ENCODE data around the gene FUT3.

FUT3 gene

DNA sequence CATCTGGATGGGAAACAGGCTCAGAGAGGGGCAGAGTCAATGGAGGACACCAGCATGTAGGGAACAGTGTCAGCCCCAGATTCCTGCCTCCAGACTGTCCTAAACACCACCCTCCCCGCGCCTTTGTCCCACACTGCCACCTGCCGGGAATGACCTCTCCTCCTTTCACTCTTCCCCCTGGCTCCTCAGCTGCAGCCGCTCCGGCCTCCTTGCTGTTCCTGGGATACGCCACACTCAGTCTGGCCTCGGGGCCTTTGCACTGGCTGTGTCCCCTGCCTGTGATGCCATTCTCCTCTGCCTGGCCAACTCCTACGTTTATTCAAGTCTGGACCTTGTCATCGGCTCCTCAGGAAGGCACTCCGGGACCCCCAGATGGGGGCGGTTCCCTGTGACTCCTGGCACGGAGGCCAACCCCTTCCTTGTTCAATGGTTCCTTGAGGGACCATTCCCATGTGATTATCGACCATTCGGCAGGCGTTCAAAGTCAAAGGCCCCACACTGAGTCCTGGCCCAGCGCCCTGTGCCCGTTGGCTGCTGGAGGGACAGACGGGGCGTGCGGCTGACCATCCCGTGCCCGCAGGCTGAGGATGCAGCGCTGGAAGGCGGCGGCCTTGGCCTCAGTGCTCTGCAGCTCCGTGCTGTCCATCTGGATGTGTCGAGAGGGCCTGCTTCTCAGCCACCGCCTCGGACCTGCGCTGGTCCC, 27.5 kb downstream of the FUT3 start:
- Histone ChIP-seq H3K36me3 (ENCODE audit: control insufficient read depth in 2 of 2, insufficient read depth in 2 of 2, low read length in 2 of 2) (no peaks in the 10 kb centered on the region), H3K27me3 (ENCODE audit: control insufficient read depth in 2 of 2, insufficient read depth in 2 of 2, low read length in 2 of 2) (no peaks in the 10 kb centered on the region), H3K9me3 (ENCODE audit: control insufficient read depth in 2 of 2, low read length in 2 of 2) (no peaks in the 10 kb centered on the region), H3K27ac (ENCODE audit: low read depth in 2 of 2, low read length in 2 of 2) (no peak overlapping the region), H3K4me3 (ENCODE audit: low read length in 2 of 2) (no peak overlapping the region), H3K4me1 (ENCODE audit: control insufficient read depth in 2 of 2, insufficient read depth in 2 of 2, low read length in 2 of 2) (peaks cover 10 to 14% of the 10 kb centered on the region in 2 donors), H3K9ac (ENCODE audit: low read depth in 1 of 2, low read length in 2 of 2) (no peak overlapping the region)

DNA sequence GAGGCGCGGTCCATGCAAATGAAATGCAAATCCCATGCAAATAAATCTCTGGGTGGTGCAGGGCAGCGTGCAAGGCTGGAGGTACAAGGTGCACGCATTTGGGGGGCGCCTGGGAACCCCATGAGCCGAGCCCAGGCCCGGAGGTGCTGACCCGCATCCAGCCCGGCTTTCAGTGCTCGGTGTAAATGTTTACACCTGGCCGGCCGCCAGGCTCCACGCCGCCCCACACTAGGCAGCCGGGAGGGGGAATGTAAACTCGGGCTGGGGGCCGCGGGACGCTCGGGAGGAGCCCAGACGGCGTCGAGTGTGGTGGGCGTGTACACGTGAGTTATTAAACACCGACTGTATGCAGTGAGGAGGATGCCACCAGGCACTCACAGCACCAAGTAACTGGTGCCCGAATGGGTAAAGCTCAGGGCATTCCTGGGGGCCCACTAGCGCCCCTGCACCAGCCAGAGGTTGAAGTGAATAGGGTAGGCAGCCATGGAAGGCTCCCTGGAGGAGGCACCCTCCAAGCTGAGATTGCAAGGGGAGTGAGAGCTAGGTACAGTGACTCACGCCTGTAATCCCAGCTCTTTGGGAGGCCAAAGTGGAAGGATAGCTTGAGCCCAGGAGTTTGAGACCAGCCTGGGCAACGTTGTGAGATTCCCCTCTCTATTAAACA, 28.9 kb downstream of the FUT3 start:
- Histone ChIP-seq H3K4me1 (ENCODE audit: control insufficient read depth in 2 of 2, insufficient read depth in 2 of 2, low read length in 2 of 2) (peaks cover 2 to 9% of the 10 kb centered on the region in 2 donors), H3K9ac (ENCODE audit: low read depth in 1 of 2, low read length in 2 of 2) (no peak overlapping the region), H3K27me3 (ENCODE audit: control insufficient read depth in 2 of 2, insufficient read depth in 2 of 2, low read length in 2 of 2) (no peaks in the 10 kb centered on the region), H3K4me3 (ENCODE audit: low read length in 2 of 2) (no peak overlapping the region), H3K27ac (ENCODE audit: low read depth in 2 of 2, low read length in 2 of 2) (no peak overlapping the region), H3K36me3 (ENCODE audit: control insufficient read depth in 2 of 2, insufficient read depth in 2 of 2, low read length in 2 of 2) (no peaks in the 10 kb centered on the region), H3K9me3 (ENCODE audit: control insufficient read depth in 2 of 2, low read length in 2 of 2) (no peaks in the 10 kb centered on the region)

DNA sequence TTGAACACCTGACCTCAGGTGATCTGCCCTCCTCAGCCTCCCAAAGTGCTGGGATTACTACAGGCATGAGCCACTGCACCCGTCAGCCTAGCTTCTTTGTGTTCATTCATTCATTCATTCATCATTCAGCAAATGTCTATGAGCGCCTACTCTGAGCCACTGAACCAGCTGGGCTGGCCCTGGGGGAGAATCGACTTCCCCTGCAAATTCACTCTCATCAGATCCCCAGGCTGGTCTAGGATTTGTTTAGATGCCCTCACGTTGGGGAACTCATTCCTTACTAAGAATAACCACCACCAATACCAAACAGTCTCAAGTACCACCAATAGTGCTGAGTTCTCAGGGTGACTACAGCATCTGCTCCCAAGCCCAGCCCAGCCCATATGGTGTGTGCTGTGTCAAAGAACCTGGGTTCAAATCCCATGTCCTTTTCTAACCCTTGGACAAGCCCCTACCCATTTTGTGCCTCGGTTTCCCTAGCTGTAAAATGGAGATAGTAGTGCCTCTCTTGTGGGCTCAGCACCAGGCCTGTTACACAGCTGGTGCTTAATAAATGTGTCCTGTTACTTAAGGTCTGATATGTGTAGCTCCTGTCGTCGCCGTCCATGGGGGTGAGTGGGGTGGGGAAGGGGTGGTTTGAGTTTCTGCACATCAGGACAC, 29.6 kb downstream of the FUT3 start:
- H3K9me3 ChIP-seq (ENCODE audit: control insufficient read depth in 2 of 2, low read length in 2 of 2) = no peaks in the 10 kb centered on the region
- H3K4me1 ChIP-seq (ENCODE audit: control insufficient read depth in 2 of 2, insufficient read depth in 2 of 2, low read length in 2 of 2) = peaks cover 0 to 3% of the 10 kb centered on the region in 2 donors
- no peak overlapping the region for H3K27ac ChIP-seq (ENCODE audit: low read depth in 2 of 2, low read length in 2 of 2)
- H3K9ac ChIP-seq (ENCODE audit: low read depth in 1 of 2, low read length in 2 of 2) = no peak overlapping the region
- no peaks in the 10 kb centered on the region for H3K36me3 ChIP-seq (ENCODE audit: control insufficient read depth in 2 of 2, insufficient read depth in 2 of 2, low read length in 2 of 2)
- no peak overlapping the region for H3K4me3 ChIP-seq (ENCODE audit: low read length in 2 of 2)
- H3K27me3 ChIP-seq (ENCODE audit: control insufficient read depth in 2 of 2, insufficient read depth in 2 of 2, low read length in 2 of 2) = no peaks in the 10 kb centered on the region

DNA sequence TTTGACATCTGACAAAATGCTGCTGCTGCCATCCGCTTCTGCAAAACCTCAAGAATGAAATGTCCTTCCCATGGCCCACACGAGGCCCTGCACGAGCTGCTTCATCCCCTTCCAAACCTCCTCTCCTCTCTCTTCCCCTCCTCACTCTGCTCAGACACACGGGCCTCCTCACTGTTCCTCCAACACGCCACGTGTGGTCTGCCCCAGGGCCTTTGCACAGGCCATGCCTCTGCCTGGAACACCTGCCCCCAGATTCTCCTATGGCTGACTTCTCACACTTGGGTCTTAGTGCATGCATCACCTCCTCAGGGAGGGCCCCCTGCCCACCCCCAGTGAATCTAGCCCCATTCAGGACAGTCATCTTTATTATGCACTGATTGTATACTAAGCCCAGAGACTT, 30.5 kb downstream of the FUT3 start:
- no peaks in the 10 kb centered on the region for H3K27me3 ChIP-seq (ENCODE audit: control insufficient read depth in 2 of 2, insufficient read depth in 2 of 2, low read length in 2 of 2)
- H3K27ac ChIP-seq (ENCODE audit: low read depth in 2 of 2, low read length in 2 of 2) = no peak overlapping the region
- H3K4me3 ChIP-seq (ENCODE audit: low read length in 2 of 2) = no peak overlapping the region
- no peak overlapping the region for H3K9ac ChIP-seq (ENCODE audit: low read depth in 1 of 2, low read length in 2 of 2)
- no peaks in the 10 kb centered on the region for H3K9me3 ChIP-seq (ENCODE audit: control insufficient read depth in 2 of 2, low read length in 2 of 2)
- no peaks in the 10 kb centered on the region for H3K36me3 ChIP-seq (ENCODE audit: control insufficient read depth in 2 of 2, insufficient read depth in 2 of 2, low read length in 2 of 2)
- no peaks in the 10 kb centered on the region for H3K4me1 ChIP-seq (ENCODE audit: control insufficient read depth in 2 of 2, insufficient read depth in 2 of 2, low read length in 2 of 2)

DNA sequence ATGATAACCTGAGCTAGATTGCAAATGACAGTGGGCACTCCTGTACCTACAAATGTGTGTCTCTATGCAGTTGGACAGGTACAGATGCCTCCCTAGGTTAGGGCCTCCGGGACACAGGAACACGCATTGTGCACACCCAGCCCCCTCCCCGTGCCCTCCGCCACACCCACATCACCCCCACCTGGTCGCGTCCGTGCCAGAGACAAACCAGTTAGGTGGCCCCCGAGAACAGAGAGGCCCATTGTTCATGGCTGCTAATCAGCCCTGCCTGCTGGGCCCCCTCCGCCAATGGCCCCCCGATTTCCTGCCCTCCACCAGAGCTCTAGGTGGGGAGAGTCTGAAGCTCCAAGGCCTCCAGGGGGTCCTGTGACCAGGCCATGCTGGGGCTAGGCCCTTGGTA, 32.7 kb downstream of the FUT3 start:
- Histone ChIP-seq H3K27me3 (ENCODE audit: control insufficient read depth in 2 of 2, insufficient read depth in 2 of 2, low read length in 2 of 2) (no peaks in the 10 kb centered on the region), H3K27ac (ENCODE audit: low read depth in 2 of 2, low read length in 2 of 2) (no peak overlapping the region), H3K4me1 (ENCODE audit: control insufficient read depth in 2 of 2, insufficient read depth in 2 of 2, low read length in 2 of 2) (peaks cover 6 to 7% of the 10 kb centered on the region in 2 donors), H3K9ac (ENCODE audit: low read depth in 1 of 2, low read length in 2 of 2) (no peak overlapping the region), H3K4me3 (ENCODE audit: low read length in 2 of 2) (no peak overlapping the region), H3K36me3 (ENCODE audit: control insufficient read depth in 2 of 2, insufficient read depth in 2 of 2, low read length in 2 of 2) (no peaks in the 10 kb centered on the region), H3K9me3 (ENCODE audit: control insufficient read depth in 2 of 2, low read length in 2 of 2) (no peaks in the 10 kb centered on the region)

DNA sequence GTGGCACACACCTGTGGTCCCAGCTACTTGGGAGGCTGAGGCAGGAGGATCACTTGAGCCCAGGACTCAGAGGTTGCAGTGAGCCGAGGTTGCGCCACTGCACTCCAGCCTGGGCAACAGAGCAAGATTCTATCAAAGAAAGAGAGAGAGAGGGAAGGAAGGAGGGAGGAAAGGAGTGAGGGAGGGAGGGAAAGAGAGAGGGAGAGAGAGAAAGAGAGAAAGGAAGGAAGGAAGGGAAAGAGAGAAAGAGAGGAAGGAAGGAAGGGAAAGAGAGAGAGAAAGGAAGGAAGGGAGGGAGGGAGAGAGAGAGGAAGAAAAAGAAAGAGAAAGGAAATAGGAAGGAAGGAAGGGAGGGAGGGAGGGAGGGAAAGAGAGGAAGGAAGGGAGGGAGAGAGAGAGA, 34.0 kb downstream of the FUT3 start:
- Histone ChIP-seq H3K27me3 (ENCODE audit: control insufficient read depth in 2 of 2, insufficient read depth in 2 of 2, low read length in 2 of 2) (no peaks in the 10 kb centered on the region), H3K27ac (ENCODE audit: low read depth in 2 of 2, low read length in 2 of 2) (no peak overlapping the region), H3K9ac (ENCODE audit: low read depth in 1 of 2, low read length in 2 of 2) (no peak overlapping the region), H3K9me3 (ENCODE audit: control insufficient read depth in 2 of 2, low read length in 2 of 2) (no peaks in the 10 kb centered on the region), H3K4me1 (ENCODE audit: control insufficient read depth in 2 of 2, insufficient read depth in 2 of 2, low read length in 2 of 2) (peaks cover 6 to 7% of the 10 kb centered on the region in 2 donors), H3K4me3 (ENCODE audit: low read length in 2 of 2) (no peak overlapping the region), H3K36me3 (ENCODE audit: control insufficient read depth in 2 of 2, insufficient read depth in 2 of 2, low read length in 2 of 2) (no peaks in the 10 kb centered on the region)

DNA sequence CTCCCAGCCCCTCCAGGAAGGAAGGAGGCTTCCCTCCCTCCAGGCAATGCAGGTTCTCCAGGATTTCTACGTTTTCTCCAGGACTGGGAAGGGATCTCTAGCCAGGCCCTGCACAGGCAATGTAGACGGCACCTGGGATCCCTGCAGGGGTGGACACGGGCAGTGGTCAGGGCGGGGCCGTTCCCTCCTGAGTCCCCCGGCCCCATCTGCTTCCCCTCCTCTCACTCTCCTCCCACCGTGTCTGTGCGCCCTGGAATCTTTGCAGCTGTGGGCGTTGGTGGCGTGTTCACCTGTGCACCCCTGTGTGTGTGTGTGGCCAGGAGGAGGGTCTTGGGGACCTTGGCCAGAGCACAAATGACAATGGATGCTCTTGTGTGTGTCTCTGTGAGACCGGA, 36.4 kb downstream of the FUT3 start:
- peaks cover 6 to 7% of the 10 kb centered on the region in 2 donors for H3K4me1 ChIP-seq (ENCODE audit: control insufficient read depth in 2 of 2, insufficient read depth in 2 of 2, low read length in 2 of 2)
- H3K27me3 ChIP-seq (ENCODE audit: control insufficient read depth in 2 of 2, insufficient read depth in 2 of 2, low read length in 2 of 2) = no peaks in the 10 kb centered on the region
- no peaks in the 10 kb centered on the region for H3K9me3 ChIP-seq (ENCODE audit: control insufficient read depth in 2 of 2, low read length in 2 of 2)
- no peak overlapping the region for H3K27ac ChIP-seq (ENCODE audit: low read depth in 2 of 2, low read length in 2 of 2)
- H3K9ac ChIP-seq (ENCODE audit: low read depth in 1 of 2, low read length in 2 of 2) = no peak overlapping the region
- no peaks in the 10 kb centered on the region for H3K36me3 ChIP-seq (ENCODE audit: control insufficient read depth in 2 of 2, insufficient read depth in 2 of 2, low read length in 2 of 2)
- no peak overlapping the region for H3K4me3 ChIP-seq (ENCODE audit: low read length in 2 of 2)

DNA sequence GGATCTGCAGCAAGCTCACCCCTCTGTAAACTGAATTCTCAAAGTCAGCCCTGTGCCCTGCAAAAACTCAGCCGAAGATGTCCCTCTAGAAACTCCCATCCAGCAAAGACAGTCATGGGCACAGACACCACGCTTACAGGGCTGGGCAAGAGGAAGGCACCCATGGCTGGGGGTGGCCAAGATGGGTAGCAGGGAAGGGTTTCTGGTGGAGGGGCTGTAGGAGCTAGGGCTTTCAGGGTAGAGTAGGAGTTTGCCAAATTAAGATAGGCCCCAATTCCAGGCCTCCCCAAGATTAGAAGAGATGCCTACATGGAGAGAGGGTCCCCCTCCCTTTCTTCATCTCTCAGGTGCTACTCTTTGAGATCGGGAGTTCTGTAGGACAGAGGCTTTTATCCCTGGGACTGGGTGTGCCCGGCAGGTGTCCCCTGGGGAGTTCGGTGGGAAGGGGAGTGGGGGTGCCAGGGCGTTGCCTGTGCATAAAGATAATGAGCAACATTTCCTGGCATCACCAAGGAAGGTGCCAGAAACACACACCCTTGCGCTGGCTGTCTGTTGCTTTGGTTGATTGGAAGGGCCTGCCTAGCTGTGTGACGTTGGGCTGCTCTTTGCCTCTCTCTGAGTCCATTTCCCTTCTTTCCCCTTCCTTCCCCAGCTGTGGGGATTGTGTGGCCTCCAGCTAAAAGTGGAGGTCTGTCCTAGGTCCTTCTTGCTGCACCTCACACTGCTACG, 37.0 kb downstream of the FUT3 start:
- Histone ChIP-seq H3K36me3 (ENCODE audit: control insufficient read depth in 2 of 2, insufficient read depth in 2 of 2, low read length in 2 of 2) (no peaks in the 10 kb centered on the region), H3K27ac (ENCODE audit: low read depth in 2 of 2, low read length in 2 of 2) (no peak overlapping the region), H3K4me3 (ENCODE audit: low read length in 2 of 2) (no peak overlapping the region), H3K4me1 (ENCODE audit: control insufficient read depth in 2 of 2, insufficient read depth in 2 of 2, low read length in 2 of 2) (peaks cover 6 to 7% of the 10 kb centered on the region in 2 donors), H3K9me3 (ENCODE audit: control insufficient read depth in 2 of 2, low read length in 2 of 2) (no peaks in the 10 kb centered on the region), H3K9ac (ENCODE audit: low read depth in 1 of 2, low read length in 2 of 2) (no peak overlapping the region), H3K27me3 (ENCODE audit: control insufficient read depth in 2 of 2, insufficient read depth in 2 of 2, low read length in 2 of 2) (no peaks in the 10 kb centered on the region)

DNA sequence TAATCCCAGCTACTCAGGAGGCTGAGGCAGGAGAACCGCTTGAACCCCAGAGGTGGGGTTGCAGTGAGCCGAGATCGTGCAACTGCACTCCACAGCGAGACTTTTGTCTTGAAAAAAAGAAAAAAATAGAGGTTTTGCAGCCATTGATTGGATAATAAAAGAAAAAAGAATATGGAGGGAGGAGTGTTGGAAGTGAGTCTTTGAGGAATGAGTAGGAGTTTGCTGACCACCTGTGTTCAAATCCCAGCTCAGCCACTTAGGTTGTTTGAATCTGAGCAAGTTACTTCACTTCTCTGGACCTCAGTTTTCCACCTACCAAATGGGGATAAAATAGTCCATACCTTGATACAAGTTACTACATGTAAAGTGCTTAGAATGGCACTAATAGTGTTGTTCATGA, 40.1 kb downstream of the FUT3 start:
- no peak overlapping the region for H3K27ac ChIP-seq (ENCODE audit: low read depth in 2 of 2, low read length in 2 of 2)
- H3K9ac ChIP-seq (ENCODE audit: low read depth in 1 of 2, low read length in 2 of 2) = no peak overlapping the region
- H3K4me3 ChIP-seq (ENCODE audit: low read length in 2 of 2) = no peak overlapping the region
- no peaks in the 10 kb centered on the region for H3K9me3 ChIP-seq (ENCODE audit: control insufficient read depth in 2 of 2, low read length in 2 of 2)
- no peaks in the 10 kb centered on the region for H3K27me3 ChIP-seq (ENCODE audit: control insufficient read depth in 2 of 2, insufficient read depth in 2 of 2, low read length in 2 of 2)
- H3K4me1 ChIP-seq (ENCODE audit: control insufficient read depth in 2 of 2, insufficient read depth in 2 of 2, low read length in 2 of 2) = peaks cover 6 to 7% of the 10 kb centered on the region in 2 donors
- H3K36me3 ChIP-seq (ENCODE audit: control insufficient read depth in 2 of 2, insufficient read depth in 2 of 2, low read length in 2 of 2) = no peaks in the 10 kb centered on the region

DNA sequence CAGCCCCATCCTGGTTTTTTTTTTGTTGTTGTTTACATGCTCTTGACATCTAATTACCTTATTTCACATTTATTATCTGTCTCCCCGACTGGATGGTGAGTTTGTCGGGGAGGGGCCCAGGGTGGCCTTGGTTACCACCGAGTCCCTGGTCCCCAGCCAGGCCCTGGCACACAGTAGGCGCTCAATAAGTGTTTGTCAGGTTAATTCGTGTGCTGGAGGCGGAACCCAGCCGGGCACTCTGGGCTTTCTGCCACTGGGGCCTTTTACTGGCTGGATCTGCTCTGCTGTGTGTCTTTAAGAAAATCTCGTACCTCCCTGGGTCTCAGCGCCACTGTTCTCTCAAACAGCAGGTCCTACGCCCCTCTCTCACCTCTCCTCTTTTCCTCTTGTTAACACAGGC, 41.8 kb downstream of the FUT3 start:
- H3K4me1 ChIP-seq (ENCODE audit: control insufficient read depth in 2 of 2, insufficient read depth in 2 of 2, low read length in 2 of 2) = peaks cover 2 to 3% of the 10 kb centered on the region in 2 donors
- H3K27ac ChIP-seq (ENCODE audit: low read depth in 2 of 2, low read length in 2 of 2) = no peak overlapping the region
- H3K4me3 ChIP-seq (ENCODE audit: low read length in 2 of 2) = no peak overlapping the region
- H3K36me3 ChIP-seq (ENCODE audit: control insufficient read depth in 2 of 2, insufficient read depth in 2 of 2, low read length in 2 of 2) = no peaks in the 10 kb centered on the region
- H3K9me3 ChIP-seq (ENCODE audit: control insufficient read depth in 2 of 2, low read length in 2 of 2) = no peaks in the 10 kb centered on the region
- no peaks in the 10 kb centered on the region for H3K27me3 ChIP-seq (ENCODE audit: control insufficient read depth in 2 of 2, insufficient read depth in 2 of 2, low read length in 2 of 2)
- no peak overlapping the region for H3K9ac ChIP-seq (ENCODE audit: low read depth in 1 of 2, low read length in 2 of 2)

All from mucosa of rectum (tissue), 2 donors.